ENCODE measurements around the gene GRIK2. TPM values are rescaled to one million over a fixed set of nuclear protein-coding genes. Genes with fewer than 3 reads are reported as not detected.
"Not testable (repeated sequence)": the region's sequence is repeated elsewhere in the genome, so short reads cannot be mapped to it uniquely, and the experiment has no call there.

GRIK2 gene
- 3.7 TPM for total RNA-seq

DNA sequence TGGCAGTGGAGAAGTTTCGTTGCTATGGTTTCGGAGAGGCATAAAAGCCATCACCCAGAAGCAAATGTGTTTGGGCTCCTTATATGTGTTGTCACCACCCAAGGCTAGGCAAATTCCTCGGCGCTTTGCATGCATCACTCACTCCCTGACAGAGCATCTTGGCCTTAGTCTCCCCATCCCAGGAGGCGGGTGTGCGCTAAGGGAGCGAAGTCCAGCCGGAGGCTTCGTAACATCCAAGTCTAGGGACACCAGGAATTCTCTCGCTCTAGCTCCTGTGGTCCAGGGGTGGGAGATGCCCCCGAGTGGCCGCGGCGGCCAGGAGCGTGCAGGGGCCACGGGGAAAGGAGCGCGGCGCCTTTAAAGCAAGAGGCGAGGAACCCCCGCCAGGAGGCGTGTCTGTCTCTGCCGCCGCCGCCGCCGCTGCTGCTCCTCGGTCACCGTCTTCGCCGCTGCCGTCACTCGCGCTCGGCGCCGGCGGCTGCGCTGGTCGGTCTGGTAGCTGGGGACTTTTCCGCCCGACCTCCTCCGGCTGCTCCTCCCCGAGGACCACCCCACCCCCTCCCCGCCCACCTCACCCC is at the start of gene GRIK2:
GRIK2 (plus strand) TSS at position 458 of the 578 bp plus-strand sequence.
- no peak for DNase-seq

DNA sequence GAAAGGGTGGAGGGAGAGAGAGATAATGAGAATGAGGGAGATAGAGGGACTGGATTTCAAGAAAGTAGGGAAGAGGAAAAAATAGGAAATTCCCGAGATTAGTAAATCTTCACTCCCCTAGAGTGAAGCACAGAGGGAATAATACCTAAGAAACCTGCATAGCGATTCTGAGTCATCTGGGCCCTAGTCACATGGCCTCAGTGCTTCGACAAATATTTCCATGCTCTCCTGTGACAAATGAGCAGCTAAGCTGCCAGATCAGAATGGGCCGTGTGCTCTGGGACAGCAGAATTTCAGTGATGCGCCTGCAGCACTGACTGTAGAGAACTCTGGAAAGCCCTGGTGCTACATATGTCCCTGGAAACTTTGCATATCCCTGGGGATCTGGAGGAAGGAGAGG is 48.6 kb upstream of the GRIK2 start:
- DNase-seq = no peak

DNA sequence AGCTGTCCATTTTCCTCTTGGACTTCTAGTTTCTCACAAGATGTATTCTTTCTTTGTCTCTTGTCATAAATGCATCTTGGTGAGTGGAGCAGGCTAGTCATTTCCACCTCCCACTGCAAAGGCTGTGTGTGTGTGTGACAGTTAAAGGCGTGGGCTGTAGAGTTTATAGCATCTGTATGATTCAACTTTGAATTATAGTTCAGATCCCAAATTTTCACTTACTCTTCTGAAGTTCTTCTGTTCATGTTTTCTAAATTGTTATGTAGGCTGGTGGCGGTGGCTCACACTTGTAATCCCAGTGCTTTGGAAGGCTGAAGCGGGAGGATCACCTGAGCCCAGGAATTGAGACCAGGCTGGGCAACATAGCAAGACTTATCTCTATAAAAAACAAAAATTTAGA is 44.7 kb upstream of the GRIK2 start:
- no peak for DNase-seq

DNA sequence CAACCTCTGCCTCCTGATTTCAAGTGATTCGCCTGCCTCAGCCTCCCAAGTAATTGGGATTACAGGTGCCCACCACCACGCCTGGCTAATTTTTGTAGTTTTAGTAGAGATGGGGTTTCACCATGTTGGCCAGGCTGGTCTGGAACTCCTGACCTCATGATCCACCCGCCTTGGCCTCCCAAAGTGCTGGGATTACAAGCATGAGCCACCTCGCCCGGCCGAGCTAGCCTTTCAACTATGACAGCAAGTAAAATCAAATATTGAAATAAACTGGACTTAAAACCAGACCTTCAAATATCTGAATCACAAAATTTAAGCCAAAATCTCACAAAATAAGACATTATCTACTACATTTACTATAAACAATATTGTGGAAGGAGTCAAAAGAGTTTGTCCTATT is 42.9 kb upstream of the GRIK2 start:
- not testable (repeated sequence) for DNase-seq

DNA sequence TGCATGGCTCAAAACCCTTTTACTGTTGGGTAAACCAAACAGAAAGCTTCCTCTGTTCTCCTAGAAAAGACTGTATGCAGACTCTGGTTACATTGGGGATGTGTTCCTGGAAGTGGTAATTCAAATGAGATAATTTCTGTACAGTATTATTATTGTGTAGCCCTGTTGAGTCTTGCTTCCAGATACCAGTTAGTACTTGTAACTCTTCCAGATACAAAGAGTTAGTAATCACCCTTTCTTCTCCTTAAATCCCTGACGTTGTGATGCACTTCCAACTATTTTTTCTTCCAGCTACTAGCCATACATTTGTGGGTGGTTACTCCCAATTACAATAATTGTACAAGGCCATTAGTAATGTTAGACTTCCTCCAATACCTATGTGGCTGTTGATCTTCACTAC is 42.3 kb upstream of the GRIK2 start:
- no peak for DNase-seq

DNA sequence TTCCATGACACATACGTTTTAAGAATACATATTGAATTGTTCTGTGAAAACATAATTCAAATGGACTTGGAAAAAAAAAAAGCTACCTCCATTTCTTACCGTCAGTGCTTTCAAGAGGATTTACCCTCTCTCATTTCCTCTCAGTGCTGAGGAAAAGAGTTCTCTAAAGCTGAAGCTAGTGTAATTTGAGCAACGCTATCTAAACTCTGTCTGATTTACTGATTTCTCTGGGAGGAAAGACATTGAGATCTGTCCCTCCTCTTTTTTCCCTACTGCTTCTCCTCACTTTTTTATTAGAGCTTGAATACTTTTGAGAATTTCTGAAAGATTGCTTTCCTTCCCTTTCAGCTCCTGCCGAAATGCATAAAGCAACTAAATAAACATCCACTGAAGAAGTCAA is 41.2 kb upstream of the GRIK2 start:
- no peak for DNase-seq

DNA sequence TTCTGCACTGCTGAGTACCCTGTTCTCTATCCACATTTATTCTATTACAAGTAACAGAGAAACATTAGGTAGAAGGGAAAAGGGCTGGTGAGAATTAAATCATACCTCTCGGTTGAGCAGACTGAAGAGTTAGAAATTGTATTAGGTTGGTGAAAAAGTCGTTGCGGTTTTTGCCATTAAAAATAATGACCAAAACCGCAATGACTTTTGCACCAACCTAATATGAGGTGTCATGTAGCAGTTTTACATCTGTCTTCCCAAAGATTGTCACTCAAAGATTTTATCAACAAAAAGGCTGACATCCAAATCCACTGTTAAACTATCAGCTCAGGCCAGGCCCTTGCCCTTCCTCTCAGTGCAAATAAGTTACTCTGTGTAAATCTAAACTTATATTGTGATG is 28.3 kb upstream of the GRIK2 start:
- DNase-seq = no peak

DNA sequence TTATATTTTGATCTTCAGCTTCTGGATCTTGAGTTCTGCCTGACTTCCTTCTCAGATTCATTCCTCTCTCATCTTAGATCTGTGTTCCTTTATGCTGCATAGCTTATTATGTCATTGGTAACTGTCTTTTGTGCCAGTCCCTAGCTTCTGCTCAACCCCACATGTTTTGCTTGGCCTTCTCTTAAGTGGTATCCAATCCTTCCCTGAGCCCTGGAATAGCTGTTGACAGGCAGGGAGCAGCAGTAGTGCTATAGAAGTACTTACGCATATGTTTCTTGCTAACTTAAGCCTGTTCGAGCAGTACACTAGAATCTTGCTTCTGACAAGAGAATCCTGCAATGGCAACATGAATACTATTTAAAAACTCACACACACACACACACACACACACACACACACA is 13.6 kb upstream of the GRIK2 start:
- DNase-seq = no peak

DNA sequence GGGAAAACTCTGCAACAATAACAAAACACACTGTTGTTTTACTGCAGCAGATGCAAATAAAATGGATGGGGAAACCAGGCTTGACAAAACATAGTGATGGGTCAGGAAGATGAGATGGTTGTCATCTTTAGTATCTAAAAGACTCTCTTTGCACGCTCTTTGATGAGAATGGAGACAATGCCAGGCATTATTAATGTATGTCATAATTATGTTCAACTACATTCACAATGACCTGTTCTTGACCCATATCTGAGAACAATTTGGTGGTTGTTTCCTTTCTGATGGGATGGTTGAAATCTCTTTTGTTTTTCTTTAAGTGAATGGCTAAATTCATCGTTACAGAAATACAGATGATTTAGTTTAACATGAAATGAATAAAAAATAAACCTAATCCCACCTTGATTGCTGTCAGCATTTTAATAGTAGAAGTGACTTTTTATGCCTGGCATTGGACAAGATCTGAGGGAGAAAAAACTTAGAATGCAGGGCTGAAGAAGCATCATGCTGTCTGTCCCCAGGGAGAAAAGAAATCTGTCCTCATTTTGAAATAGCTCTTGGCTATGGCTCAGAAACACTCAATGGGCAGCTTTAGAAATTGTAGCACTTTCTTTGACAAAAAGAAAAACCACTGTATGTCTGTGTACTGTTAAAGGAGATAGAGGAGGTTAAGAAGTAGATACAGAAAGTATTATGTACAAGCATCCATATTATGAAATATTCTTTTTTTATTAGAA is 12.4 kb upstream of the GRIK2 start:
- DNase-seq = no peak

DNA sequence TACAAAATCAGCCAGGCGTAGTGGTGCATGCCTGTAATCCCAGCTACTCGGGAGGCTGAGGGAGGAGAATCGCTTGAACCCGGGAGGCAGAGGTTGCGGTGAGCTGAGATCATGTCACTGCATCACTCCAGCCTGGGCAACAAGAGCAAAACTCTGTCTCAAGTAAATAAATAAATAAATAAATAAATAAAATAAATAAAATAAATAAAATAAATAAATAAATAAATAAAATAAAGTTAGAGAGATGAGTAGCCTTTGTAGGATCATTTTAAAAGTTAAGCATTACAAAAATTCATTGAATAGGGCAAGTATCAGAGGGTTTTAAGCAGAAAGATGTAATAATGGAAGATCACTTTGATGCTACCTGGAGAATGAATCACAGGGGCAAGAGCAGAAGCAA is 9.8 kb upstream of the GRIK2 start:
- not testable (repeated sequence) for DNase-seq

DNA sequence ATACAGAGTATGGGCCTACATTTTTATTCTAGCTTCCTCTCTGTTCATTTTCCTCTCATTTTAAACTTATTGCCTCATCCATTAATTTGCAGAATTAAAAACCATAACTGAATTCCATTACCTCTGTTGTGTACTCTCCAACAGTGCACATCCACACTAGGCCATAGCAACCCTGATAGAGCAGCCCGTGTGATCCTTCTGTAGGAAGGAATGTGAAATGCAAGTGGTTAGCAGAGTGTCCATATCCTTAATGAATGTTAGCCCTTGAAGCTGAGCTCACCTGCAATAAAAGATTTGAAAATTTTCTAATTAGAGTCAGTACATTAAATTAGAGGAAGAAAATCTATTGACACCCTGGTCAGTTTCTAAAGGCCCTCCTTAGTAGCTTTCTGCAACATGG is 6.5 kb upstream of the GRIK2 start:
- no peak for DNase-seq

DNA sequence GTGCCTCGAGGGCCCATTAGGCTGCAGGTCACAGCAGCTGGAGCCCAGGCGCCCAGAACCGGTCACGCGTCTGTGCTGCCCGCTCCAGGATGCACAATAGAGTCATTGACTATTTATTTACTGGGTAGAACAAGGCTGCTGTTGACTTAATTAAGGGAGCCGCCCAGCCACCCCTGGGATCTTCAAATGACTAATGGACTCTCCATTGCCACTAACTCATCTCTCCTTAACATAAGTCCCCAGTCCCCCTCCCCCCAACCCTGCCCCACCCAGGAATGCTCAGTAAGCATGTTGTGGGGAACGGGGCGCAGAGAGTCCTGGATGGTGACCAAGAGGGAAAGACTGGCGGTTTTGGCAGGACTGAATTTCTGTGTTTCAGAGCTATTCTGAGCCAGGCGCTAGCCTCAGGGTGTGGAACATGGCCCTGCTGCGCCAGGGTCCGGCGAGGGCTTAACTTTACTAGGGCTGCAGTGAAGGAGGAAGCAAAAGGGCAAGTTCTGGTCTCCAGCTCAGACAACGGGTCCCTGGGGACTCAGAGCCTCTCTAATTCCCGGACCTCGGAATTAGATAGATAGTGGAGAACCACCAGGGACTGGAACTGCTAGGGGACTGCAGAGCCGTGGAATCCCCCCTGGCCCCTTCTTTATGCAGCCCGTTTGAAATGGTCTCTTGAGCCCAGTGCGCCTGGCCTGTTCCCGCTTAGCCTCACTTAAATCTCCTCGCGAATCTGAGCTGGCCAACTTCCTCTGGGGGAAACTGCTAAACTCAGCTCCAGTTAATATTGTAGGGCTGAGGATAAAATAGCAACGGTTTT is 1.5 kb upstream of the GRIK2 start:
- no peak for DNase-seq

DNA sequence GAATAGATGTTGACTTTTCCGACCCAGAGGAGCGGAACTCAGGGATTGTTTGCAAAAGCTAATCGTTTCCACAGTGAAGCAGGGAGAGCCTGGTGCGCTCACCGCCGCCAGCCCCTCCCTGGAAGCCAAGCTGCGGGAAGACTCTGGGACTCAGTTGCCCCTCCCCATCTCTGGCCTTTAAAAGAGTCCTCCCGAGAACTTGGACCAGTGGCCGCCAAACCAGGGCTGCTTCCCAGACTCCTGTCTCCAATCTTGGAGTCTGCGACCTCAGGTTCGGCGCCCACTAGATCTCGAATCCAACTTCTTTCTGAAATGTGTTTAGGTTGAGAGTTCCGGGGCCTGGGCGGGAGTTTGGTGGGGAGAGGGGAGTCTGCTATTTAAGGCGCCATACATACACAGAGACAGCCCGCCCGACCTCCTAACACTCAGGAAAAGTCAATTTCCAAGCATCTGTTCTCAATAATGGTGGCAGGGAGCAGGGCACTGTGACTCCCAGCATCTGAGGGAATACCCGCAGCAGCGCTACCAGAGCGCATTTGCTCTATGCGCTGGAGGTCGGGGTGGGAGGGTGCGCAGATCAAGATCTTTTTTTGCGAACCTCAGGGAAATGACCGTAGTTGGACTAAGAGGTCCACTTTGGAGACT is 800 bp upstream of the GRIK2 start:
- DNase-seq = no peak

DNA sequence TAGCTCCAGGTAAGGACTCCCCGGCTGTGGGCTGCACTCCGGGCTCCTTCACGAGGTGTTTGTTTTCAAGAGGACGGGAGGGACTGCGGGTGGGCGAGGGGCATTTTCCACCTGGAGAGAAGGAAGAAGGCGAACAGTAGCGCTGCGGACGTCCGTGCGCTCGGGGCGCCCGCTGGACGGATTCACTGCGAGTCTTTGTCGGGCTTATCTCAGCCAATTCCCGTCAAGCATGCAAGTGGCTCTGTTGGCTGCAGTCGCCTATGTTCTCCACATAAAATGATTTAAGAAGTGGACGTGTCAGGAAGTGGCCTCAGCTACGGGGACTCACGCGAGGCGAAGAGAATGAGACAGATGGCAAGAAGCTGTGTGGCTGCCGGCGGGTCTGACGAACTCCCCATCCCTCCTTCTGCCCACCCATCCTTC is 332 bp downstream of the GRIK2 start:
- no peak for DNase-seq

DNA sequence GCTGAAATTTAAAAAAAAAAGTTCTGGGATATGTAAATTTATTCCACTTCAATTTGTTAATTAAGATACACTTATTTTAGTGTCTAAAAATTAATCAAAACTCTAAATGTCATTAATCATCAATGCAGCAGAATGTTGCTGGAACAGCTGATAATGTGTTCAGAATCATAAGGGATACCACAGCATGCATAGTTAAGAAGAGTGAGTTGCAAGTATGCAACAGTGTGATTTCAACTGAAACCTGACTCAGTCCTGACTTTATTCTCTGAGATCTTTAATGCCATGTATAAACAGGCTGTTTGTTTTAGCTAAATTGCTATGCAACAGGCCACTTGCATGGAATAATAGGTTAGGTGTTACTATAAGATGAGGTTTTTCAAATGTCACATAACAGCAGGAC is 1.4 kb downstream of the GRIK2 start:
- no peak for DNase-seq

DNA sequence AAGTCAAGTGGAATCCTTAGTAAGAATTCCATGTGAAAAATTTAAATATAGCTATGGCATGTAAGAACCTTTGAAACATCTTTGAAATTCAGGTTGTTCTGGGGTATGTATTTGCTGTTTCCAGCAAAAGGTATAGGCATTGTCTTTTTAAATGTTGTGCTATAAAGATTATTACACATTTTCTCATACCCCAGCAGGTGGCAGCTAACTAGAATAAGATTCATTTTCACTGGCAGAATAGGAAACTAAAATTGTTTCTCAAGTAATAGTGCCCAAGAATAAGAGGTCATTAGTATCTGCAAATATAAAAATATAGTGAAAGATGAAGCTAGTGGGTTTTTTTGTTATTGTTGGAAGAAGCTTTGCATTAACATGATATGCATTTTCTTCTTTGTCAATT is 1.8 kb downstream of the GRIK2 start:
- no peak for DNase-seq

DNA sequence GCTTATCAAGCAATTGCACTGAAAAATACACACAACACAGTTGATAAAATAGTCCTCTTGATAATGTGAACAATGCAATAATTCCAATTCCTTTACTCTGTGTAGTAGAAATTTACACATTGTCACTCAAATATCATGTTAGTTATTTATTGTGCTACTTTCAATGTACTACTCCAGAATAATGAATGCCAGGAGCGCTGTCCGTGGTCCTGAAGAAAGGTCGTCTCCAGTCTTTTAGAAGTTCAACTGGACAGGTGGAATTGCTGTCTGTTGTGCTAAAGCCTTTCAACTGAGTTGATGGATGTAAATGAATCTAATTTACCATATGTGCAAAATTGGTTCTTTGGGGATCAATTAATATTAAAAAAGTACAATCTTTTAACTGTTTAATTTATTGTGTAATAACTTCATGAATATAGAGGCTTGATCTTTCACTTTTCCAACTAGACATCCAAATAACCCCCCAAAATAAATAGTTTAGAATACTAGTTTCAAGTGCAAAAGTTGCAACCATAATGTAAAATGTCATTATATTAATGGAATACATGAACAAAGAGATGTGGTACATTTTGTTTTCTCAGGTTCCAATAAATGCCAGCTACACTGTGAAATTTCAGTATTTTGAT is 3.2 kb downstream of the GRIK2 start:
- DNase-seq = no peak

DNA sequence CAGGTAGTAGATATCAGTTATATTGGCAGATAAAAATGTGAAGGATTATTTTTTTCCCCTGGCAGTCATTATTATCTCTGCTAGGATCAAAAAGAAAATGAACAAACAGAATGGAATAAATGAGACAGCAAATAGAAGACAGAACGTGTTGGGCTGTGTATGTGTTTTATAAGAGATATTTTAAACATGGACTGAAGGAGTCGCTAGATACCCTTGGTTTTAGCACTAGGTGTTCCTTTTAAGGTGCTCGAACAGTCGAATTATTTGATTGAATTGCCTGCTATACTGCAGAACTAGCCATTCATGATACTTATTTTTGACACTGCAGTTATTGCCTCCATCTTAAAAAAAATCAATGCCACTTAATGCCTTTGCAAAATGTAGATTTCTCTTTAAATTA is 3.7 kb downstream of the GRIK2 start:
- DNase-seq = no peak

DNA sequence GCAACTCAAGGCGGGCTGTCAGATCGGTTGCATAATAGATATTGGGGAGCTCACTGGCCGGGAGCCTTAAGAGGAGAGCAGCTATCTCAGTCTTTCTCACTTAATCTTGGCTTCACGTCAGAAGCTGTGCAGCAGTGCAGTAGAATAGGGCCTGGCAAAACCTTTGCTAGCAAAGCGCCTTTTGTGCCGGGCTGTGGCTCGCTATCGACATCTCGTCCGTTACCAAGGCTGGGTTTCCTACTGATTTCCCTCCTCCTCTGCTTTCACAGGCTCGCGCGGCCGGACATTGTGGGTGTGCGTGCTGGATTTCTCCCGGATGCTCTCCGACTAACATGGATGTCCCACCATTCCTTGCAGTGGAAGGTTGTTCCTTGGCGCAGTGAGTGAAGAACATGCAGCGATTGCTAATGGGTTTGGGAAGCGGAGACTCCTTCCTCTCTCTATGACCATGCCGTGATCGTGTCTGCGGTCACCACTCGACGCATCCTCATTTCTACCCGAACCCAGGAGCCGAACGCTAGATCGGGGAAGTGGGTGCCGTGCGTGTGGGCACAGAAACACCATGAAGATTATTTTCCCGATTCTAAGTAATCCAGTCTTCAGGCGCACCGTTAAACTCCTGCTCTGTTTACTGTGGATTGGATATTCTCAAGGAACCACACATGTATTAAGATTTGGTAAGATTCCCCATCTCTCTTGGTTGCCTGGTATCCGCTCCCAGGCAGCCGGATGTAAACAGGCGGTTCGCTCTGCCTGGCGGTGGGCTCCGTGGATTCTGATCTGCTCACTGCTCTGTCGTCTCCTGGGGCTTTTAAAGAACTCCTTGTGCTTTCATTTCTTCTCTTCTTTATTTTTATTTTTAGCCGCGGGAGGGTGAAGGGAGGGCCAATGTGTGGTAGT is 5.5 kb downstream of the GRIK2 start:
- no peak for DNase-seq

DNA sequence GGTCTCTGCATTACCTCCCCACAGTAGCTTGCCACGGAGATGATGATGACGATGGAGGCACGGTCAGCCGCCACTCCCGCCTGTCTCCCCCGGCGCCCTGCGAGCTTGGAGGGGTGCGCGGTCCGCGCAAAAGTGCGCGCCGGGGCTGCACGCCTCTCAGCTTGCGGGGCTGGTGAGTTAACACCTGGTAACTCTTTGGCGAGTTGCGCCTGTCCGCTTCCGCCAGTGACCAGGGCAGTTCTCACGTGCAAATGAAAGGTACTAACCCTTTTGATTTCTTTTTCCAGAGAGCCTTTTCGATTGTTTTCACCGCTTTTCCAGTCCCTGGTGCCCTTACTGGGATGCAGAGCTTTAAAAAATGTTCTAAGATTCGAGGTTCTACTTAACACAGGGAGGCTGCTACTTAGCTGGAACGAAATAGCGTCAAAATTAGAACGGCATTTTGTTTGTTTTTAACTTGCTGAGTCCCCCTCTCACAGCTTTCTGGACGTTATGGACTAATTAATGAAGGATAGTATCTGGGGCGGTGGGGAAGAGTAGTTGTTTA is 6.2 kb downstream of the GRIK2 start:
- DNase-seq = no peak

Measured in skin of body (tissue), 2 donors.